K562 (cell line): ENCODE results near the gene PRXL2A.

Experiments used
- CTCF ChIP-seq, 3 experiments: IDR thresholded peaks in 2 of 3; conservative IDR thresholded peaks in 1 of 3; 2 replicates each; pipeline ENCODE4 v1.5.1; 2011 to 2012; ENCODE audit warnings: low read length in 3 of 3, mild to moderate bottlenecking in 3 of 3, control low read depth in 2 of 3, improper control_type of control experiment in 1 of 3, inconsistent platforms in 1 of 3, low read depth in 1 of 3, mixed read lengths in 1 of 3, moderate library complexity in 1 of 3; ENCODE audit not compliant: insufficient read depth in 2 of 3
- MYBL2 ChIP-seq, 2 experiments: fragments of 450-650 bp in 1 of 2; sonication (generic) in 1 of 2; formaldehyde crosslinking in 1 of 2; IDR thresholded peaks; 2 replicates each; pipeline versions ENCODE4 v1.6.1 to v1.8.1; 2017 to 2022; ENCODE audit warnings: borderline replicate concordance in 1 of 2, inconsistent platforms in 1 of 2, low read depth in 1 of 2, mild to moderate bottlenecking in 1 of 2, missing genetic modification reagents in 1 of 2, moderate library complexity in 1 of 2
- RBM22 ChIP-seq: fragments of 200-400 bp; formaldehyde crosslinking; IDR thresholded peaks from 2 replicates; pipeline ENCODE4 v1.6.1; 2018; ENCODE audit warnings: low read length, low read depth; ENCODE audit not compliant: poor library complexity, severe bottlenecking
- SMAD3 ChIP-seq: fragments of 450-650 bp; formaldehyde crosslinking; conservative IDR thresholded peaks from 2 replicates; pipeline ENCODE4 v1.4.0; 2020; ENCODE audit warnings: mild to moderate bottlenecking
- ZNF639 ChIP-seq, 2 experiments: fragments of 200-800 bp in 1 of 2; sonication (Bioruptor generic) in 1 of 2; sonication (generic) in 1 of 2; formaldehyde crosslinking in 1 of 2; IDR thresholded peaks in 1 of 2; conservative IDR thresholded peaks in 1 of 2; 2 replicates each; pipeline versions ENCODE4 v1.5.0 to v1.6.1; 2016 to 2020; ENCODE audit warnings: missing compliant biosample characterization in 1 of 2, missing genetic modification characterization in 1 of 2, missing genetic modification reagents in 1 of 2

- no peak for TF ChIP-seq CTCF (IDR thresholded peaks at IDR 0.05 in 2 of 3, conservative IDR thresholded peaks at IDR 0.05 in 1 of 3; ENCODE audit: insufficient read depth in 2 of 3, low read depth in 1 of 3, low read length in 3 of 3)
- TF ChIP-seq ZNF639 (CRISPR knock-in tag; conservative IDR thresholded peaks at IDR 0.05 in 1 of 2, IDR thresholded peaks at IDR 0.05 in 1 of 2): no peak
- no peak for TF ChIP-seq SMAD3 (CRISPR knock-in tag)
- TF ChIP-seq RBM22: no peak
- TF ChIP-seq MYBL2 (IDR thresholded peaks at IDR 0.05; ENCODE audit: low read depth): no peak
- no peak for TF ChIP-seq MYBL2 (CRISPR knock-in tag; IDR thresholded peaks at IDR 0.05; ENCODE audit: borderline replicate concordance)
Observed at GRCh38 chr10:80465451-80465835, 57.1 kb downstream of the PRXL2A start.
